NAMALWA (cell line): ENCODE measurements around the gene MAML3.
A peak's percentile ranks its signal among the peaks of the same experiment; 100 is the strongest.
"Not testable (repeated sequence)": the region's sequence is repeated elsewhere in the genome, so short reads cannot be mapped to it uniquely, and the experiment has no call there.

Experiments
- DNase-seq: peaks from one replicate; pipeline ENCODE4 v3.0.0-alpha.2; 2015; ENCODE audit warnings: low spot score

MAML3 gene

GRCh38 chr4:139961344-139961946, 192.5 kb downstream of the MAML3 start:
- no peak for DNase-seq

GRCh38 chr4:139959396-139959795, 194.6 kb downstream of the MAML3 start:
- no peak for DNase-seq

GRCh38 chr4:139958739-139959098, 195.3 kb downstream of the MAML3 start:
- DNase-seq = no peak

- no peak for DNase-seq
Observed at GRCh38 chr4:139957986-139958738, 195.8 kb downstream of the MAML3 start.

GRCh38 chr4:139957065-139957464, 196.9 kb downstream of the MAML3 start:
- no peak for DNase-seq

GRCh38 chr4:139956507-139957017, 197.4 kb downstream of the MAML3 start:
- no peak for DNase-seq

GRCh38 chr4:139955600-139955999, 198.4 kb downstream of the MAML3 start:
- no peak for DNase-seq

GRCh38 chr4:139954512-139954911, 199.5 kb downstream of the MAML3 start:
- DNase-seq = no peak

- DNase-seq = no peak
Observed at GRCh38 chr4:139951021-139951420, 203.0 kb downstream of the MAML3 start.

- DNase-seq = peak; percentile 8
Observed at GRCh38 chr4:139950568-139950967, 203.4 kb downstream of the MAML3 start.

- not testable (repeated sequence) for DNase-seq
Observed at GRCh38 chr4:139944916-139945315, 209.1 kb downstream of the MAML3 start.

GRCh38 chr4:139943277-139943676, 210.7 kb downstream of the MAML3 start:
- no peak for DNase-seq

GRCh38 chr4:139942241-139942640, 211.7 kb downstream of the MAML3 start:
- no peak for DNase-seq

- DNase-seq = no peak
Observed at GRCh38 chr4:139940600-139940999, 213.4 kb downstream of the MAML3 start.

GRCh38 chr4:139938414-139938813, 215.6 kb downstream of the MAML3 start:
- DNase-seq = no peak

GRCh38 chr4:139935911-139936310, 218.1 kb downstream of the MAML3 start:
- no peak for DNase-seq

GRCh38 chr4:139934708-139935195, 219.2 kb downstream of the MAML3 start:
- DNase-seq = no peak

- DNase-seq = no peak
Observed at GRCh38 chr4:139934057-139934707, 219.8 kb downstream of the MAML3 start.

- DNase-seq = no peak
Observed at GRCh38 chr4:139933541-139933940, 220.4 kb downstream of the MAML3 start.

GRCh38 chr4:139933104-139933503, 220.9 kb downstream of the MAML3 start:
- DNase-seq = no peak

GRCh38 chr4:139924782-139925181, 229.2 kb downstream of the MAML3 start:
- DNase-seq = no peak

GRCh38 chr4:139922406-139923024, 231.5 kb downstream of the MAML3 start:
- no peak for DNase-seq
